ENCODE measurements around the gene KCNK5.

The KCNK5 gene

GRCh38 chr6:39196673-39197091, 32.6 kb downstream of the KCNK5 start:
- peak; percentile 52 for DNase-seq

- no peak for DNase-seq
These were observed 33.4 kb downstream of the KCNK5 start for GRCh38 chr6:39195792-39196385.

- DNase-seq, result no peak
These were observed 34.8 kb downstream of the KCNK5 start for GRCh38 chr6:39194466-39194865.

- DNase-seq, result no peak
These were observed 36.0 kb downstream of the KCNK5 start for GRCh38 chr6:39193201-39193791.

GRCh38 chr6:39192736-39193135, 36.5 kb downstream of the KCNK5 start:
- DNase-seq, result no peak

- no peak for DNase-seq
These were observed 37.9 kb downstream of the KCNK5 start for GRCh38 chr6:39191236-39191930.

GRCh38 chr6:39190545-39191235, 38.6 kb downstream of the KCNK5 start:
- no peak for DNase-seq

GRCh38 chr6:39189915-39190544, 39.2 kb downstream of the KCNK5 start:
- DNase-seq, result peak; percentile 69

- DNase-seq, result no peak
These were observed 40.1 kb downstream of the KCNK5 start for GRCh38 chr6:39189131-39189530.

- peak; percentile 37 for DNase-seq
These were observed 40.7 kb downstream of the KCNK5 start for GRCh38 chr6:39188571-39188970.

- no peak for DNase-seq
These were observed 41.2 kb downstream of the KCNK5 start for GRCh38 chr6:39188098-39188450.

- peak; percentile 97 for DNase-seq
These were observed 44.2 kb downstream of the KCNK5 start for GRCh38 chr6:39184906-39185580.

GRCh38 chr6:39182604-39183003, 46.7 kb downstream of the KCNK5 start:
- peak; percentile 91 for DNase-seq

GRCh38 chr6:39181826-39182225, 47.4 kb downstream of the KCNK5 start:
- DNase-seq, result no peak

- DNase-seq, result no peak
These were observed 47.9 kb downstream of the KCNK5 start for GRCh38 chr6:39181333-39181732.

- no peak for DNase-seq
These were observed 50.5 kb downstream of the KCNK5 start for GRCh38 chr6:39178804-39179203.

GRCh38 chr6:39178235-39178634, 51.0 kb downstream of the KCNK5 start:
- no peak for DNase-seq

- no peak for DNase-seq
These were observed 52.1 kb downstream of the KCNK5 start for GRCh38 chr6:39177130-39177529.

GRCh38 chr6:39173270-39173669, 56.0 kb downstream of the KCNK5 start:
- no peak for DNase-seq

GRCh38 chr6:39172377-39172757, 56.9 kb downstream of the KCNK5 start:
- DNase-seq, result no peak

- no peak for DNase-seq
These were observed 57.5 kb downstream of the KCNK5 start for GRCh38 chr6:39171489-39172376.

- DNase-seq, result no peak
These were observed 58.4 kb downstream of the KCNK5 start for GRCh38 chr6:39170860-39171259.

Data from DMS53 (cell line).